ENCODE measurements around the gene LRRC8C. TPM values are rescaled to one million over a fixed set of nuclear protein-coding genes. Genes with fewer than 3 reads are reported as not detected.

The LRRC8C gene
- total RNA-seq, 1 donor from 2014 or later = 5.5 TPM

DNA sequence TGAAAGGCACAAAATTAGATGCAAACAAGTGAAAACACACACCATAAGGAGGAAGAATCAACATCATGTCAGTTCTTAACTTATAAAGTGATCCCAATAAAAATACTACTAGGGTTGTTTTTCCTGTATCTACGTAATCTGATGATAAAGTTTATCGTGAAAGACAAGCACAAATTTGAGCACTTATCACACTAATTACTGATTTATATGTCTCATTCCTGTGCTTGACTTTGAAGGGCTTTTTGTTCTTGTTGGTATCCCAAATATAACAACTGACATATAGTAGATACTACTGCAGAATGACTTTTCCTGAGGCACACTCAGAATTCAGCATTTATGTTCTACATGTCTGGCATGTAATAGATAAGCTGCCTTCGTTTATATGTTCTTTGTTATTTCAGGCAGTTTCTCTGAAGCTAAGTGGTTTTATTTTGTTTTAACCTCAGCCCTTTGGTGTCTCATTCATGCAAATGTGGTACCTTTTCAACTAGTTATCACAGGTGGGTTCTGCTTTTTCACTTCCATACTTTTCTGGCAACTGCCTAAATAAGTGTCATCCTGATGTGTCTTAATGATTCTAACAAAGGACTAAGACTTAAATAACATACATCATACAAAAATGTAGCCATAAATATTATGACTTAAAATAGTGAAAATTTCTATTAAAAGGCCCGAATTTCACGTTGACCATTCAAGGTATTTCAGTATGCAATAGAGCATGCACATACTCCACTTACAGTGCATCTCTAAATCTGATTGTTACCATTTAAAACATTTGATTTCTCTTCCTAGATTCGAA, 73.2 kb downstream of the LRRC8C start:
- Histone ChIP-seq H3K27me3 (ENCODE audit: control insufficient read depth, insufficient read depth, low read length) (no peaks in the 10 kb centered on the region), H3K36me3 (ENCODE audit: control insufficient read depth, insufficient read depth, low read length) (no peaks in the 10 kb centered on the region), H3K4me3 (ENCODE audit: low read depth, low read length) (no peak overlapping the region)
- FAIRE-seq (no peak), DNase-seq (ENCODE audit: low read depth) (no peak)
- TF ChIP-seq, protein P1, sequence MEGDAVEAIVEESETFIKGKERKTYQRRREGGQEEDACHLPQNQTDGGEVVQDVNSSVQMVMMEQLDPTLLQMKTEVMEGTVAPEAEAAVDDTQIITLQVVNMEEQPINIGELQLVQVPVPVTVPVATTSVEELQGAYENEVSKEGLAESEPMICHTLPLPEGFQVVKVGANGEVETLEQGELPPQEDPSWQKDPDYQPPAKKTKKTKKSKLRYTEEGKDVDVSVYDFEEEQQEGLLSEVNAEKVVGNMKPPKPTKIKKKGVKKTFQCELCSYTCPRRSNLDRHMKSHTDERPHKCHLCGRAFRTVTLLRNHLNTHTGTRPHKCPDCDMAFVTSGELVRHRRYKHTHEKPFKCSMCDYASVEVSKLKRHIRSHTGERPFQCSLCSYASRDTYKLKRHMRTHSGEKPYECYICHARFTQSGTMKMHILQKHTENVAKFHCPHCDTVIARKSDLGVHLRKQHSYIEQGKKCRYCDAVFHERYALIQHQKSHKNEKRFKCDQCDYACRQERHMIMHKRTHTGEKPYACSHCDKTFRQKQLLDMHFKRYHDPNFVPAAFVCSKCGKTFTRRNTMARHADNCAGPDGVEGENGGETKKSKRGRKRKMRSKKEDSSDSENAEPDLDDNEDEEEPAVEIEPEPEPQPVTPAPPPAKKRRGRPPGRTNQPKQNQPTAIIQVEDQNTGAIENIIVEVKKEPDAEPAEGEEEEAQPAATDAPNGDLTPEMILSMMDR (IDR thresholded peaks at IDR 0.05; ENCODE audit: insufficient read depth, low read length, severe bottlenecking) = no peak

DNA sequence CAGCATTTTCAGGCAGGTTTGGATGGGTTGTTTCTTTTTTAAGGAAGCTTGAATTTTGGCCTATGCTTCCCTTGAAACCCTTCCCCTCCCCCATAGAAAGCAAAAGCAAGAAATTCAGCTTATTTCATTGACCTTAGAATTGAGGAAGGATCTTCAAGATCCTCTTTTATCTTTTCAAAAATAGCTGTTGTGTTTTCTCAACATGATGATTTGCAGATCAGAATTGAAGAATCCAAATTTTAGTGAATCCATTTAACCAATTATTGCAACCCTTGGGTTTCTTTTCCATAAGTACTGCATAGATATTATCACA, 73.7 kb downstream of the LRRC8C start:
- FAIRE-seq (no peak), DNase-seq (ENCODE audit: low read depth) (no peak)
- H3K27me3 ChIP-seq (ENCODE audit: control insufficient read depth, insufficient read depth, low read length) = no peaks in the 10 kb centered on the region

DNA sequence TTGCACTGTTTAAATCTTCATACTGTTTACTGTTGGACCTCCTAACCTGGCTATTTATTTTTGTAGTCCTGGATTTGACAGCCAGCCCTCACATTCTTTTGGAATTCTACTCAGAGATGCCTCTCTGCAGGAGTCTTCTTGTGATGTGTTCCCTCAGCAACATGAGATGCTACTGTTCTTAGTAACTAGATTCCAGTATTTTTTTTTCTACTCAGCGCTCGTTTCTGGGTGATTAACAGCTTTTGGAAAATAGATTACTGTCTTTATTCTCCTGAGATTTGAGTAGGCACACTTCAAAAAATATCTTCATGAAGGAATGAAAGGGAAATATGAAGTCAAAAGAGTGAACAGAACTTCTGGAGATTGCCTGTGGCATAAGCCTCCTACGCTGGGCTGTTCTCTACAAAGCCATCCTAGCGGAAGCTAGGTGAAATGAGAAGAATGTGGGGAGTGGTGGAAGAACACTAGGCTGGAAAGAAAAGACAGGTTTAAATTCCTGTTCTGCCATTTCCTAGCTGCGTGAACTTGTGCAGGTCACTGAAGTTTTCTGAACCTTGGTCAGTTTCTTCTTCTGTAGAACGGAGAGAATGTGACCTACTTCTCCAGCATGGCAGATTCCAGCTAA, 75.9 kb downstream of the LRRC8C start:
- no peak for FAIRE-seq
- TF ChIP-seq, protein P1 (IDR thresholded peaks at IDR 0.05; ENCODE audit: insufficient read depth, low read length, severe bottlenecking) = no peak
- Histone ChIP-seq H3K36me3 (ENCODE audit: control insufficient read depth, insufficient read depth, low read length) (peaks cover 1% of the 10 kb centered on the region), H3K27me3 (ENCODE audit: control insufficient read depth, insufficient read depth, low read length) (no peaks in the 10 kb centered on the region), H3K4me3 (ENCODE audit: low read depth, low read length) (no peak overlapping the region)
- DNase-seq (ENCODE audit: low read depth) = no peak

More for the DNA sequence above, 73.7 kb downstream of the LRRC8C start:
- Histone ChIP-seq H3K36me3 (ENCODE audit: control insufficient read depth, insufficient read depth, low read length) (no peaks in the 10 kb centered on the region), H3K4me3 (ENCODE audit: low read depth, low read length) (no peak overlapping the region)
- TF ChIP-seq, protein P1 (IDR thresholded peaks at IDR 0.05; ENCODE audit: insufficient read depth, low read length, severe bottlenecking) = no peak

DNA sequence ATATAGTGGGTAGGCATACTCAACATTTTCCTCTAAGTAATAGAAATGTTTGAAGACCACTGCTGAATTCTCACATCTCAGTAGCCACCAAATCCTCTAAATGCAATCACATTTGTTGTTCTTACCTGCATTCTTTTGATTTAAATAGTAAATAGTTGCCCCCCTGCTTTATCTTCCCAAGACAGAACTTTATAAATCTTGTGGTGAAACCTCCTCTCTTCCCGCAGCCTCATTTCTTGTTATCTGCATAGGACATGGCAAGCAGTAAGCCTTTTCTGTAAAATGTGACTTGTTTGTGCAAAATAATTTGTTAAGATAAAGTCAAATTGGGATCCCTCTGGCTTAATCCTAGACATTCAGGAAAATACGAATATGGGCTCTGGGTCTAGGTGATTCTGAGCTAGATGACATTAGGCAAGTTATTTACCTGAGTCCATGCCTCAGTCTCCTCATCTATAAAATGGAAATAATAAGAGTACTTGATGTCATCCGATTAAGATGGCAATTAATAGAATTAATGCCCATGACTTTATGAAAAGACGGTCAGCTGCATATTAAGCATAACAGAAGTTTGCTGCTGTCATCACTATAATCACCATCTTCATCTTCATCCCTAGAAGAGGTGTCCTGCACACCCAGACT, 77.7 kb downstream of the LRRC8C start:
- H3K27me3 ChIP-seq (ENCODE audit: control insufficient read depth, insufficient read depth, low read length) = no peaks in the 10 kb centered on the region
- DNase-seq (ENCODE audit: low read depth) (no peak), FAIRE-seq (no peak)
- TF ChIP-seq, protein P1 (IDR thresholded peaks at IDR 0.05; ENCODE audit: insufficient read depth, low read length, severe bottlenecking) = no peak
- H3K36me3 ChIP-seq (ENCODE audit: control insufficient read depth, insufficient read depth, low read length) = peaks cover 2% of the 10 kb centered on the region
- H3K4me3 ChIP-seq (ENCODE audit: low read depth, low read length) = no peak overlapping the region

DNA sequence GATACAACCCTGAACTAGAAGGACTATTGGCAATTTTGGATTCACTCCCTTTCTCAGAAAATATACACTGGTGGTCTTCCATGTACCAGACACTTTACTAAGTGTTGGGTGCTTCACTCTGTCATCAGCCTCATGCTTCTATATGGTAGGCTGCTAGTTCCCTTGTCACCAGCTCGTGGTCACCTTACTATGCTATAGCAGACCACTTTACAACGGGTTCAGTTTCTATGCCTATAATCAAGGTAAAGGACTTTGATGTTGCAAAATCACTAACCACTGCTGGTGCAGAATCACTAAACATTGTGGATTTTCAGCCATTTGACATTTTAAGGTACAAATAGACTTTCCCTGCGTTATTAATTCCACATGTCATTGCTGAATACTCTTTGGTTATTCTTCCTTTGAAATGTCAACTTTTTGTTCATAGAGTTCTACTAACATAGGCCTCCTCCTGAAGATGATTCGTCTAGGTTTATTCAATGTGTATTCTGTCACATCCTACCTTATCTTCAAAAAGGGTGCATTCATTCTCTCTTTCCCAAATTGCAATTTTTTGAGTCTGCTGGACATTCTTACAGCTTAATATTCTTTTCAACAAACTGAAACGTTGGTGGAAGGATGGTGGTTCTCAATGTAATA, 78.3 kb downstream of the LRRC8C start:
- DNase-seq (ENCODE audit: low read depth) (no peak), FAIRE-seq (no peak)
- Histone ChIP-seq H3K4me3 (ENCODE audit: low read depth, low read length) (no peak overlapping the region), H3K36me3 (ENCODE audit: control insufficient read depth, insufficient read depth, low read length) (peaks cover 2% of the 10 kb centered on the region), H3K27me3 (ENCODE audit: control insufficient read depth, insufficient read depth, low read length) (no peaks in the 10 kb centered on the region)
- TF ChIP-seq, protein P1 (IDR thresholded peaks at IDR 0.05; ENCODE audit: insufficient read depth, low read length, severe bottlenecking) = no peak

All from bronchial epithelial cell (primary cell).